HG03064 (cell line): Measurements from ENCODE around the gene ABL1.
"Not testable (repeated sequence)": the region's sequence is repeated elsewhere in the genome, so short reads cannot be mapped to it uniquely, and the experiment has no call there.

Source experiments
- ATAC-seq: cut with Tn5 transposase; IDR thresholded peaks from one replicate; pipeline ENCODE4 v1.9.1; 2021; ENCODE audit warnings: low read depth; ENCODE audit not compliant: unreplicated experiment

Gene ABL1

DNA sequence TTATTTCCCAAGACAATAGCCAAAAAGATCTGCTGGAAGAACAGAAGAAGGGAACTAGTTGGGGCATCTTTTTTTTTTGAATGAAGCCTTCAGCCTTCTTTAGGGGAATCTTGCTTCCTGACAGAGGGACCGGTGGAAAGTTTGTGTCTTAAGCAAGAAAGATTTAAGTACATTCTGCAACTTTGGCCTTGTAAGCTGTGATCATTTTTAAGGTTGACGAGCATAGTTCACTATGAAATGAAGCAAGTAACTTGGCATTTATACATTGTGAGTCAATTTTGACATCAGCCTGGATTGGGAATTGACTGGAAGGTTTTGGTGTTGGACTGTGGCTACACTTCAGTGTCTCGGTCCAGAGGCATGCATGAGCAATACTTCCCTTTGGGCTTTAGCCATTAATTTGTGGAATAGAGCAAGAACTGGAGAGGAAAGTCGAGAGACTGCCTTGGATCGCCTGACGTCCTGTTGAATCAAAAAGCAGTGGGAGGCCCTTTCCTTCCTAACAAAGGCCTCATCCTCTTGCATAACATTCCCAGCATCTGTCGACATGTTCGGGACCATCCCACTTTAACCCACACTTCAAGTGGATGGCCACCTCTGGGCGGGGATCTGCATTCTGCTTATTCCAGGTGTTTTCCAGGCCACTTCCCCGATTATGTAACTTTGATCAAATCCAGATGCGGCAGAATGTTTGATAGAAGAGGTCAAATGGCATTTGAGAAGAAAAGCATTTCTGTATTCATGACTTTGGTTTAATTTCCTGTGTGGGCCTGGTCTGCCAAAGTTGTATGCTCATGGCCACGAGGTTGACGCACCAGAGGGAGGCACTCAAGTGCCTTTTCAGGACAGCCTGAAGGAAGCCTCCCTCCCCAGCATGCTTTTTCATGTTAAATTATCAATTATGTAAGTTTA is 12.5 kb downstream of the ABL1 start:
- ATAC-seq: no peak

DNA sequence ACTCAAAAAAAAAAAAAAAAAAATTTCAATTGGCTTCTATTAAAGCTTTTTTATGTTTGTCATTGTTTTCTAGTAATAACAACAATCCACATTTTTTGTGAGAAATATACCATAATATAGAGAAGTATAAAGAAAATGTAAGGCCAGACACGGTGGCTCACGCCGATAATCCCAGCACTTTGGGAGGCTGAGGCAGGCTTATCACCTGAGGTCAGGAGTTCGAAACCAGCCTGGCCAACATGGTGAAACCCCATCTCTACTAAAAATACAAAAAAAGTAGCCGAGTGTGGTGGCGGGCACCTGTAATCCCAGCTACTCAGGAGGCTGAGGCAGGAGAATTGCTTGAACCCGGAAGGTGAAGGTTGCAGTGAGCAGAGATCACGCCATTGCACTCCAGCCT is 13.5 kb downstream of the ABL1 start:
- ATAC-seq: not testable (repeated sequence)

- ATAC-seq: no peak
Observed at GRCh38 chr9:130849356-130849755, 14.3 kb downstream of the ABL1 start.

DNA sequence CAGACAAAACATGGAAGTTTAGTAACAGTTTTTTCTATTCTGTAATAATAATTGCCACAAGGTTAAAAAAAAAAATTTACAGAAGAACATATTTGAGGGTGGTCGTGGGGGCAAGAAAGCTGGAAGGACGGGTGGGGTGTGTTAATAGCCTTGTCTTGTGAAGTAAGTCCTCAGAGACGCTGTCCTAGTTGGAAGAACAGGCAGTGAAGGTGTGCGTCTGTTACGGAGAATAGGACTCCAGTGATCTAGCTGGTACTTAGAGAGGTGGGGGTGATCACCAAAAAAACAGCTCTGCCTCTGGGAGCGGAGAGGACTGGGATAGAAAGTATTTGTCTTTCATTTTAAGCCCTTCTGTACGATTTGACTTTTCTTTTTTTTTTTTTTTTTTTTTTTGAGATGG is 17.7 kb downstream of the ABL1 start:
- no peak for ATAC-seq

GRCh38 chr9:130854092-130854491 is 19.0 kb downstream of the ABL1 start:
- ATAC-seq: no peak

DNA sequence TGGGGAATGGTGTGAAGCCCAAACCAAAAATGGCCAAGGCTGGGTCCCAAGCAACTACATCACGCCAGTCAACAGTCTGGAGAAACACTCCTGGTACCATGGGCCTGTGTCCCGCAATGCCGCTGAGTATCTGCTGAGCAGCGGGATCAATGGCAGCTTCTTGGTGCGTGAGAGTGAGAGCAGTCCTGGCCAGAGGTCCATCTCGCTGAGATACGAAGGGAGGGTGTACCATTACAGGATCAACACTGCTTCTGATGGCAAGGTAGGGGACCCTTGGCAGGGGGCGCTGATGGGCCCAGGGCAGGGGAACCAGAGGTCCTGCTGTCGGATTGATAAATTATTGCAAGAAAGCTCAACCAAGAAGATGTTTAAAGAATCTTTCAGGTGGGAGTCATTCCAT is 19.8 kb downstream of the ABL1 start:
- ATAC-seq: no peak

DNA sequence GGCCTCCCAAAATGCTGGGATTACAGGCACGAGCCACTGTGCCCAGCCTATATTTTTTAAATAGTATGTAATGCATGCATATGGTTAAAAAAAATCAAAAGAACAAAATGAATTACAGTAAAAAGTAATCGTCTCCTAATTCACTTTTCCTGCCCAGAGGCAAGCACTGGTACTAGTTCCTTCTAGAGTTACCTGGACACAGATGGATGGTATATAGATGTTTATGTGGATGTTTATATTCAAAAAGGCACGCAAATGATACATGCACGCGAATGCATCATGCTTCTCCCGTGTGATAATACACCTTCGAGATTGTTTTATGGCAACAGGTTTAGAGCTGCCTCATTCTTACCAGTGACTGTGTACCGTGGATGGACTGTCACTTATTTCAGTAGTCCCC is 21.4 kb downstream of the ABL1 start:
- no peak for ATAC-seq

GRCh38 chr9:130857864-130858738 is 23.0 kb downstream of the ABL1 start:
- ATAC-seq: no peak

- no peak for ATAC-seq
Observed at GRCh38 chr9:130858739-130859705, 24.0 kb downstream of the ABL1 start.

- no peak for ATAC-seq
Observed at GRCh38 chr9:130860458-130861316, 25.6 kb downstream of the ABL1 start.

- no peak for ATAC-seq
Observed at GRCh38 chr9:130861372-130862180, 26.5 kb downstream of the ABL1 start.

- no peak for ATAC-seq
Observed at GRCh38 chr9:130862217-130862616, 27.2 kb downstream of the ABL1 start.

- no peak for ATAC-seq
Observed at GRCh38 chr9:130862747-130863146, 27.7 kb downstream of the ABL1 start.

- no peak for ATAC-seq
Observed at GRCh38 chr9:130864541-130864940, 29.5 kb downstream of the ABL1 start.

GRCh38 chr9:130865921-130866320 is 30.9 kb downstream of the ABL1 start:
- ATAC-seq: no peak

- no peak for ATAC-seq
Observed at GRCh38 chr9:130866474-130866965, 31.5 kb downstream of the ABL1 start.

GRCh38 chr9:130867556-130867955 is 32.5 kb downstream of the ABL1 start:
- ATAC-seq: no peak

DNA sequence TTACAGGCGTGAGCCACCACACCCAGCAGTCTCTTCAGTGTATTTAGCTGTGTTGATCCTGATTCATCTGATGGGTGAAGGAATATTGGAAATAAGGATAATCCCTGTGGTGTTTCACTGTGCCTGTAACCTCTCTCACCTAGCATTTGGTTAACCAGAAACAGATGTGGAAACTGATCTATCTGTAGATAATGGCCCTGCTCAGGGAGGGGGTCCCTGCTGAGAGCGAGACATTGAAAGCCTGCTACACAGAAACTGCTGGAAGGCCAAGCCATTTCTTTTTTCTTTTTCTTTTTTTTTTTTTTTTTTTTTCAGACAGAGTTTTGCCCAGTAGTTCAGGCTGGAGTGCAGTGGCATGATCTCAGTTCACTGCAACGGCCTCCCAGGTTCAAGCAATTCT is 33.2 kb downstream of the ABL1 start:
- ATAC-seq: no peak
